ENCODE data around the gene GJE1. TPM values are rescaled to one million over a fixed set of nuclear protein-coding genes. Genes with fewer than 3 reads are reported as not detected.
"Not testable (repeated sequence)": the region's sequence is repeated elsewhere in the genome, so short reads cannot be mapped to it uniquely, and the experiment has no call there.

GJE1 gene
- total and polyA plus RNA-seq, 7 experiments from 2014 or later, result not detected

GRCh38 chr6:142117366-142117765, 15.4 kb upstream of the GJE1 start:
- Mint-ChIP-seq H3K36me3 (no peaks in the 10 kb centered on the region), H3K27me3 (peaks cover 2 to 19% (median 10%) of the 10 kb centered on the region in 5 donors), H3K27ac (no peak overlapping the region), H3K9me3 (no peaks in the 10 kb centered on the region), H3K4me3 (no peak overlapping the region), H3K4me1 (no peaks in the 10 kb centered on the region)
- Histone ChIP-seq H3K4me1 (ENCODE audit: control insufficient read depth in 2 of 2, insufficient read depth in 2 of 2, low read length in 2 of 2) (no peaks in the 10 kb centered on the region), H3K27me3 (ENCODE audit: control insufficient read depth in 2 of 2, insufficient read depth in 2 of 2, low read length in 2 of 2) (no peaks in the 10 kb centered on the region), H3K27ac (ENCODE audit: low read depth, low read length) (no peak overlapping the region), H3K9me3 (ENCODE audit: control insufficient read depth in 2 of 3, low read length in 3 of 3) (no peaks in the 10 kb centered on the region), H3K4me3 (ENCODE audit: low read length) (no peak overlapping the region), H3K36me3 (ENCODE audit: control insufficient read depth in 2 of 3, insufficient read depth in 3 of 3, low read length in 3 of 3) (no peaks in the 10 kb centered on the region)
- CTCF ChIA-PET, result no interaction called here
- intact Hi-C loops (cut with micrococcal nuclease), result no loop called here
- ATAC-seq (no peak), DNase-seq (no peak)
- POLR2A ChIA-PET, result no interaction called here

GRCh38 chr6:142118328-142118727, 14.4 kb upstream of the GJE1 start:
- CTCF ChIA-PET, result interaction anchor here (0.6 kb wide), 1 partner anchor 85 kb away, joined by 3 read pairs; no protein-coding TSS in a partner anchor
- no peak overlapping the region for H3K27ac Mint-ChIP-seq
- Histone ChIP-seq H3K27ac (ENCODE audit: low read depth, low read length) (no peak overlapping the region), H3K4me3 (ENCODE audit: low read length) (no peak overlapping the region), H3K9me3 (ENCODE audit: control insufficient read depth in 2 of 3, low read length in 3 of 3) (no peaks in the 10 kb centered on the region), H3K36me3 (ENCODE audit: control insufficient read depth in 2 of 3, insufficient read depth in 3 of 3, low read length in 3 of 3) (no peaks in the 10 kb centered on the region), H3K4me1 (ENCODE audit: control insufficient read depth in 2 of 2, insufficient read depth in 2 of 2, low read length in 2 of 2) (no peaks in the 10 kb centered on the region), H3K27me3 (ENCODE audit: control insufficient read depth in 2 of 2, insufficient read depth in 2 of 2, low read length in 2 of 2) (no peaks in the 10 kb centered on the region)
- peaks cover 2 to 19% (median 11%) of the 10 kb centered on the region in 5 donors for H3K27me3 Mint-ChIP-seq
- POLR2A ChIA-PET, result no interaction called here
- no peaks in the 10 kb centered on the region for H3K9me3 Mint-ChIP-seq
- no peaks in the 10 kb centered on the region for H3K36me3 Mint-ChIP-seq
- DNase-seq (no peak), ATAC-seq (no peak)
- H3K4me1 Mint-ChIP-seq, result peaks cover 0 to 3% (median 0%) of the 10 kb centered on the region in 7 donors
- intact Hi-C loops (cut with micrococcal nuclease), result no loop called here
- no peak overlapping the region for H3K4me3 Mint-ChIP-seq

- no peak overlapping the region for H3K4me3 Mint-ChIP-seq
- H3K27ac Mint-ChIP-seq, result no peak overlapping the region
- Histone ChIP-seq H3K4me3 (ENCODE audit: low read length) (no peak overlapping the region), H3K4me1 (ENCODE audit: control insufficient read depth in 2 of 2, insufficient read depth in 2 of 2, low read length in 2 of 2) (no peaks in the 10 kb centered on the region), H3K27ac (ENCODE audit: low read depth, low read length) (no peak overlapping the region), H3K9me3 (ENCODE audit: control insufficient read depth in 2 of 3, low read length in 3 of 3) (no peaks in the 10 kb centered on the region), H3K27me3 (ENCODE audit: control insufficient read depth in 2 of 2, insufficient read depth in 2 of 2, low read length in 2 of 2) (no peaks in the 10 kb centered on the region), H3K36me3 (ENCODE audit: control insufficient read depth in 2 of 3, insufficient read depth in 3 of 3, low read length in 3 of 3) (no peaks in the 10 kb centered on the region)
- intact Hi-C loops (cut with micrococcal nuclease), result no loop called here
- no peak for ATAC-seq
- ChIA-PET POLR2A (no interaction called here), CTCF (interaction anchor here (0.6 kb wide), 1 partner anchor 86 kb away, joined by 3 read pairs; no protein-coding TSS in a partner anchor)
- peaks cover 0 to 3% (median 0%) of the 10 kb centered on the region in 7 donors for H3K4me1 Mint-ChIP-seq
- no peaks in the 10 kb centered on the region for H3K9me3 Mint-ChIP-seq
- H3K36me3 Mint-ChIP-seq, result no peaks in the 10 kb centered on the region
- peaks cover 2 to 22% (median 10%) of the 10 kb centered on the region in 5 donors for H3K27me3 Mint-ChIP-seq
- no peak for DNase-seq
These were observed 13.8 kb upstream of the GJE1 start for GRCh38 chr6:142118925-142119324.

- Mint-ChIP-seq H3K36me3 (no peaks in the 10 kb centered on the region), H3K9me3 (no peaks in the 10 kb centered on the region), H3K27ac (no peak overlapping the region), H3K4me1 (peaks cover 0 to 3% (median 0%) of the 10 kb centered on the region in 7 donors), H3K4me3 (no peak overlapping the region), H3K27me3 (peaks cover 0 to 30% (median 7%) of the 10 kb centered on the region in 5 donors)
- DNase-seq (no peak), ATAC-seq (no peak)
- peaks cover 0 to 5% of the 10 kb centered on the region in 2 donors for H3K27me3 ChIP-seq (ENCODE audit: control insufficient read depth in 2 of 2, insufficient read depth in 2 of 2, low read length in 2 of 2)
- no peak overlapping the region for H3K4me3 ChIP-seq (ENCODE audit: low read length)
- H3K9me3 ChIP-seq (ENCODE audit: control insufficient read depth in 2 of 3, low read length in 3 of 3), result no peaks in the 10 kb centered on the region
- H3K36me3 ChIP-seq (ENCODE audit: control insufficient read depth in 2 of 3, insufficient read depth in 3 of 3, low read length in 3 of 3), result no peaks in the 10 kb centered on the region
- H3K4me1 ChIP-seq (ENCODE audit: control insufficient read depth in 2 of 2, insufficient read depth in 2 of 2, low read length in 2 of 2), result no peaks in the 10 kb centered on the region
- H3K27ac ChIP-seq (ENCODE audit: low read depth, low read length), result no peak overlapping the region
- ChIA-PET POLR2A (no interaction called here), CTCF (no interaction called here)
- intact Hi-C loops (cut with micrococcal nuclease), result no loop called here
These were observed 11.4 kb upstream of the GJE1 start for GRCh38 chr6:142121342-142121741.

GRCh38 chr6:142130814-142131213, 1.9 kb upstream of the GJE1 start:
- Histone ChIP-seq H3K4me1 (ENCODE audit: control insufficient read depth in 2 of 2, insufficient read depth in 2 of 2, low read length in 2 of 2) (no peaks in the 10 kb centered on the region), H3K9me3 (ENCODE audit: control insufficient read depth in 2 of 3, low read length in 3 of 3) (no peaks in the 10 kb centered on the region), H3K36me3 (ENCODE audit: control insufficient read depth in 2 of 3, insufficient read depth in 3 of 3, low read length in 3 of 3) (no peaks in the 10 kb centered on the region), H3K4me3 (ENCODE audit: low read length) (no peak overlapping the region), H3K27me3 (ENCODE audit: control insufficient read depth in 2 of 2, insufficient read depth in 2 of 2, low read length in 2 of 2) (peaks cover 0 to 6% of the 10 kb centered on the region in 2 donors), H3K27ac (ENCODE audit: low read depth, low read length) (no peak overlapping the region)
- no peak overlapping the region for H3K27ac Mint-ChIP-seq
- H3K4me1 Mint-ChIP-seq, result no peaks in the 10 kb centered on the region
- no peaks in the 10 kb centered on the region for H3K9me3 Mint-ChIP-seq
- peaks cover 27 to 48% (median 37%) of the 10 kb centered on the region in 5 donors for H3K27me3 Mint-ChIP-seq
- no peak overlapping the region for H3K4me3 Mint-ChIP-seq
- no peak for ATAC-seq
- no peak for DNase-seq
- CTCF ChIA-PET, result no interaction called here
- intact Hi-C loops (cut with micrococcal nuclease), result no loop called here
- H3K36me3 Mint-ChIP-seq, result peaks cover 0 to 3% (median 0%) of the 10 kb centered on the region in 5 donors
- POLR2A ChIA-PET, result no interaction called here

- no peak overlapping the region for H3K27ac ChIP-seq (ENCODE audit: low read depth, low read length)
- H3K36me3 Mint-ChIP-seq, result no peaks in the 10 kb centered on the region
- H3K9me3 Mint-ChIP-seq, result peaks cover 0 to 5% (median 0%) of the 10 kb centered on the region in 11 donors
- H3K9me3 ChIP-seq (ENCODE audit: control insufficient read depth in 2 of 3, low read length in 3 of 3), result no peaks in the 10 kb centered on the region
- DNase-seq, result no peak
- H3K4me1 ChIP-seq (ENCODE audit: control insufficient read depth in 2 of 2, insufficient read depth in 2 of 2, low read length in 2 of 2), result no peaks in the 10 kb centered on the region
- H3K27me3 Mint-ChIP-seq, result peaks cover 9 to 20% (median 14%) of the 10 kb centered on the region in 5 donors
- H3K27me3 ChIP-seq (ENCODE audit: control insufficient read depth in 2 of 2, insufficient read depth in 2 of 2, low read length in 2 of 2), result no peaks in the 10 kb centered on the region
- intact Hi-C loops (cut with micrococcal nuclease), result no loop called here
- H3K4me1 Mint-ChIP-seq, result no peaks in the 10 kb centered on the region
- H3K27ac Mint-ChIP-seq, result no peak overlapping the region
- no peaks in the 10 kb centered on the region for H3K36me3 ChIP-seq (ENCODE audit: control insufficient read depth in 2 of 3, insufficient read depth in 3 of 3, low read length in 3 of 3)
- ATAC-seq, result no peak
- H3K4me3 Mint-ChIP-seq, result no peak overlapping the region
- H3K4me3 ChIP-seq (ENCODE audit: low read length), result no peak overlapping the region
- CTCF ChIA-PET, result interaction anchor here (0.6 kb wide), 1 partner anchor 359 kb away, joined by 3 read pairs; no protein-coding TSS in a partner anchor
- POLR2A ChIA-PET, result no interaction called here
These were observed 6.2 kb downstream of the GJE1 start for GRCh38 chr6:142138876-142139275.

GRCh38 chr6:142141531-142141930, 8.8 kb downstream of the GJE1 start:
- H3K4me1 ChIP-seq (ENCODE audit: control insufficient read depth in 2 of 2, insufficient read depth in 2 of 2, low read length in 2 of 2); H3K36me3 Mint-ChIP-seq; H3K9me3 Mint-ChIP-seq; DNase-seq; POLR2A ChIA-PET; H3K9me3 ChIP-seq (ENCODE audit: control insufficient read depth in 2 of 3, low read length in 3 of 3); H3K4me3 Mint-ChIP-seq; CTCF ChIA-PET; H3K27ac Mint-ChIP-seq; H3K4me3 ChIP-seq (ENCODE audit: low read length); H3K36me3 ChIP-seq (ENCODE audit: control insufficient read depth in 2 of 3, insufficient read depth in 3 of 3, low read length in 3 of 3); ATAC-seq; H3K27me3 ChIP-seq (ENCODE audit: control insufficient read depth in 2 of 2, insufficient read depth in 2 of 2, low read length in 2 of 2); H3K27ac ChIP-seq (ENCODE audit: low read depth, low read length): not testable (repeated sequence)
- H3K4me1 Mint-ChIP-seq, result peaks cover 0 to 18% (median 12%) of the 10 kb centered on the region in 7 donors
- intact Hi-C loops (cut with micrococcal nuclease), result loop anchor here (10.0 kb wide), 4 partner anchors 553 to 1873 kb away; no protein-coding TSS in a partner anchor
- H3K27me3 Mint-ChIP-seq, result peaks cover 4 to 17% (median 11%) of the 10 kb centered on the region in 5 donors
